T-helper 2 cell treated with Interferon-gamma antibody and Interleukin-4, amounts not matched to agents 5 μg/mL and 100 μg/mL, for 36 hours (primary cell): ENCODE measurements around the gene TBC1D12.
"Not testable (repeated sequence)": the region's sequence is repeated elsewhere in the genome, so short reads cannot be mapped to it uniquely, and the experiment has no call there.

ENCODE experiments used
- DNase-seq: peaks from one replicate; pipeline ENCODE4 v3.0.0; 2021; ENCODE audit warnings: low spot score
- H3K27ac Mint-ChIP-seq: one replicate; pipeline ENCODE4 v1.8.0; 2021; ENCODE audit warnings: mild to moderate bottlenecking, mixed read lengths
- H3K27me3 Mint-ChIP-seq: one replicate; pipeline ENCODE4 v1.8.0; 2021; ENCODE audit warnings: low read depth, mixed read lengths
- H3K36me3 Mint-ChIP-seq: one replicate; pipeline ENCODE4 v1.8.0; 2021; ENCODE audit warnings: low read depth, mixed read lengths
- H3K4me1 Mint-ChIP-seq: one replicate; pipeline ENCODE4 v1.8.0; 2021; ENCODE audit warnings: low read depth, mixed read lengths
- H3K4me3 Mint-ChIP-seq: one replicate; pipeline ENCODE4 v1.8.0; 2022; ENCODE audit warnings: mild to moderate bottlenecking, moderate library complexity, mixed read lengths
- H3K9me3 Mint-ChIP-seq: one replicate; pipeline ENCODE4 v1.8.0; 2021; ENCODE audit warnings: mixed read lengths

The TBC1D12 gene

DNA sequence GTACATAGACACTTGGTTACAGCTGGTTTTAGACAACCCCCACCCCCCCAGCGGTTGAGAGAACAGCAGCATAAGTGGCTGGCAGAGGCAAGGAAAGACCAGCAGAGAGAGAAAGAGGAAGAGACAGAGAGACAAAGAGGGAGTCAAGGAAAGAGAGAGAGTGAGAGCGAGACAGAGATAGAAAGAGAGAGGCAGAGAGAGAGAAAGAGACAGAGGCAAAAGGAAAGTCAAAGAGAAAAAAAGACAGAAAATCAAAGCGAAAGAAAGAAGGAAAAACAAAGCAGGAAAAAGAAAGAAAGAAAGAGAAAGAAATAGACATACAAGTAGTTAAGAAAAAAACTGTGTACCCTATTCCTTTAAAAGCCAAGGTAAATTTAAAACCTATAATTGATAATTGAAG, 16.6 kb upstream of the TBC1D12 start:
- not testable (repeated sequence) for H3K27me3 Mint-ChIP-seq, H3K4me1 Mint-ChIP-seq, H3K9me3 Mint-ChIP-seq, H3K36me3 Mint-ChIP-seq, H3K4me3 Mint-ChIP-seq, DNase-seq, H3K27ac Mint-ChIP-seq

DNA sequence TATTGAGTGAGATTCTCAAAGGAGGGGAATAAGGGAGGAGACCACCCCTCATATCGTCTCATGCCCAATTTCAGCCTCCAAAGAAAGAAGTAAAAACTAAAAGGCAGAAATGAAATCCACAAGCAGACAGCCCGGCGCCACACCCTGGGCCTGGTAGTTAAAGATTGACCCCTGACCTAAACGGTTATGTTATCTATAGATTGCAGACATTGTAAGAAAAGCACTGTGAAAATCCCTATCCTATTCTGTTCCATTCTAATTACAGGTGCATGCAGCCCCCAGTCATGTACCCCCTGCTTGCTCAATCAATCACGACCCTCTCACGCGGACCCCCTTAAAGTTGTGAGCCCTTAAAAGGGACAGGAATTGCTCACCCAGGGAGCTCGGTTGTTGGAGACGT, 10.2 kb upstream of the TBC1D12 start:
- not testable (repeated sequence) for H3K27ac Mint-ChIP-seq, H3K4me3 Mint-ChIP-seq, H3K36me3 Mint-ChIP-seq, DNase-seq, H3K4me1 Mint-ChIP-seq, H3K9me3 Mint-ChIP-seq
- H3K27me3 Mint-ChIP-seq, result peaks cover 14% of the 10 kb centered on the region

DNA sequence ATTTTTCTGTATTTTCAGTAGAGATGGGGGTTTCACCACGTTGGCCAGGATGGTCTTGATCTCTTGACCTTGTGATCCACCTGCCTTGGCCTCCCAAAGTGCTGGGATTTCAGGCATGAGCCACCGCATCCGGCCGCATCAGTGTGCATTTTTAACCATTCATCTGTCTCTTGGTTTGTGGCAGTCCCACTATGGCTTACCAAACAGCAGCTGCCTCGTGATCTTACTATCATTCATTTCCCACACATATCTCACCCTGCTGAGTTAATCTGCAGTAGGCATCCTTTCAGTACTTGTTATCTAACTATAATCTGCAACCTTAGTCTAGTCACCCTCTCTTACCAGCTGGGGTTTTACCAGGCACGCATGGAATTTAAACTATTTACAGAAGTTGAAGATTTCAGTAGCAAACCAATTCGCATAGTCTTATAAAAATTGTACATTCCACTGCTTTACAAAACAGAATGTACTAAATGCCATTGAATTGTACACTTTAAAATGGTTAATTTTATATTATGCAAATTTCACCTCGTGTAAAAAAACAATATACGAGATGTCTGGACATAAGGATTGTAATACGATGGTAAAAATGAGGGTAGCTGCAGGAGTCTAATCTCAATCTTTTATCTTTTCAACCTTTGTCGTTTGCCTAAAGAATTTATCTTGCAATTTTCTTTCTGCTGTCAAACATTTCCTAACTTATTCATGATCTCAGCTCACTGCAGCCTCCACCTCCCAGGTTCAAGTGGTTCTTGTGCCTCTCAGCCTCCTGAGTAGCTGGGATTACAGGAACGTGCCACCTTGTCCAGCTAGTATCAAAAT, 4.6 kb upstream of the TBC1D12 start:
- no peak for DNase-seq
- Mint-ChIP-seq H3K27ac (no peak overlapping the region), H3K4me1 (peaks cover 3% of the 10 kb centered on the region), H3K9me3 (no peaks in the 10 kb centered on the region), H3K36me3 (no peaks in the 10 kb centered on the region), H3K4me3 (no peak overlapping the region), H3K27me3 (peaks cover 30% of the 10 kb centered on the region)

DNA sequence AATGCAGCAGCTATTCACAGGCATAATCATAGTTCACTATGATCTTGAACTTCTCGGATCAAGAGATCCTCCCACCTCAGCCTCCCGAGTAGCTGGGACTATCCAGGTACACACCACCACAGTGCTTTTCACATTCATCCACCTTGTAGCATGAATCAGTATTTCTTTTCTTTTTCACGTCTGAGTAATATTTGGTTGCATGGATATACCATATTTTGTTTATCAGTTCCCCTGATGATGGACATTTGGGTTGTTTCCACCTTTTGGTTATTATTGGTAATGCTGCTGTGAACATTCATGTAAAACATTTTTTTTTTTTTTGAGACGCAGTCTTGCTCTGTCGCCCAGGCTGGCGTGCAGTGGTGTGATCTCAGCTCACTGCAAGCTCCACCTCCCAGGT, 3.6 kb upstream of the TBC1D12 start:
- no peaks in the 10 kb centered on the region for H3K9me3 Mint-ChIP-seq
- H3K4me3 Mint-ChIP-seq, result no peak overlapping the region
- no peaks in the 10 kb centered on the region for H3K36me3 Mint-ChIP-seq
- H3K4me1 Mint-ChIP-seq, result peaks cover 3% of the 10 kb centered on the region
- no peak overlapping the region for H3K27ac Mint-ChIP-seq
- peaks cover 34% of the 10 kb centered on the region for H3K27me3 Mint-ChIP-seq
- no peak for DNase-seq

DNA sequence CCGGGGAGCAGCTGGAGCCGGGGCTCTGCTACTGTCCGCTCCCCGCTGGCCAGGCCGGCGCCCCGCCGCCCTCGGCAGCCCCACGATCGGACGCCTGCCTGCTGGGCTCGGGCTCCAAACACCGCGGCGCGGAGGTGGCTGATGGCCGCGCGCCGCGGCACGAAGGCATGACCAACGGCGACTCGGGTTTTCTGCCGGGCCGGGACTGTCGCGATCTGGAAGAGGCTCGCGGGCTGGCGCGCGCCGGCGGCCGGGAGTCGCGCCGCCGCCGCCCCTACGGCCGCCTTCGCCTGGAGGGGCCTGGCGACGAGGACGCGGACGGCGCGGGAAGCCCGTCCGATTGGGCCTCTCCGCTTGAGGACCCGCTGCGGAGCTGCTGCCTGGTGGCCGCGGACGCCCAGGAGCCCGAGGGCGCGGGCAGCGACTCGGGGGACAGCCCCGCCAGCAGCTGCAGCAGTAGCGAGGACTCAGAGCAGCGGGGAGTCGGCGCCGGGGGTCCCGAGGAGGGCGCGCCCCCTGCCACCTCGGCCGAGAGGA, 570 bp downstream of the TBC1D12 start:
- Mint-ChIP-seq H3K4me1 (peaks cover 4% of the 10 kb centered on the region), H3K9me3 (no peaks in the 10 kb centered on the region), H3K27me3 (peaks cover 72% of the 10 kb centered on the region), H3K36me3 (no peaks in the 10 kb centered on the region), H3K27ac (no peak overlapping the region), H3K4me3 (no peak overlapping the region)
- peak; percentile 6 for DNase-seq

DNA sequence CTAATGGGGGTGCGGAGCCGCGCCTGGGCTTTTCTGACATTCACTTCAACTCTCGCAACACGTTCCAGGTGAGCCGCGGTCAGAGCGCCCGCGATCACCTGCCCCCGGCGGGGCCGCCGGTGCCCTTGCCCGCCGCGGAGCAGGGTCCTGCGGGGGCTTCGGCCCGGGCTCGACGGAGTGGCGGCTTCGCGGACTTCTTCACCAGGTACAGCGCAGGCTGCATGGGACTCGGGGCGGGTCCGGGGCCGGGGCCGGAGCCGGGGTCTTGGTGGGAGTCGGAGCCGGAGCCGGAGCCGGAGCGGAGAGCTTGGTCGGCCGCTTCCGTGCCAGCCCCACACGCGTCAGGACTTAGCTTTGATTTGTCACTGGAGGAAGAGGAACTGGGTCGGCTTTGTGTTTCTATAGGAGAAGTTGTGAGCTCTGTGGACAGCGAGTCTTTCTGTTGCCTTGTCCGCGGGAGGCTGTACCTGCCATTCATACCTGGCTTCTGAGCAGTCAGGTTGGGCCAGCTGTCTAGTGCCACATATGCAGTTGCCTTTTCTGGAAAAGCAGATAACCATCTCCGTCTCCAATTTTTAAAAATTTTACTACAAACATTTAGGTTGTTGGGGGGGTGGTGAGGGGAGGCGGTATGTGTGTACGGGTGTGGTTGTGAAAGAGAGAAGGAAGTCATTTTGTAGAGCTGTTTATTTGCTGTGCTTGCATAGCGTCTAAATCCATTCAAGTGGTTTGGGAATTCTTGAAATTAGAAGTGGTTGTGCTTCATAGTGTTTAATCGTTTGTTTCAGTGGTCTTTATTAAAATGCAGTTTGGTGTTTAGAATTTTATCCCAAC, 1.3 kb downstream of the TBC1D12 start:
- peaks cover 4% of the 10 kb centered on the region for H3K4me1 Mint-ChIP-seq
- H3K27ac Mint-ChIP-seq, result no peak overlapping the region
- H3K36me3 Mint-ChIP-seq, result no peaks in the 10 kb centered on the region
- no peak for DNase-seq
- H3K9me3 Mint-ChIP-seq, result no peaks in the 10 kb centered on the region
- H3K4me3 Mint-ChIP-seq, result peak overlapping the region; percentile 72
- peaks cover 72% of the 10 kb centered on the region for H3K27me3 Mint-ChIP-seq

DNA sequence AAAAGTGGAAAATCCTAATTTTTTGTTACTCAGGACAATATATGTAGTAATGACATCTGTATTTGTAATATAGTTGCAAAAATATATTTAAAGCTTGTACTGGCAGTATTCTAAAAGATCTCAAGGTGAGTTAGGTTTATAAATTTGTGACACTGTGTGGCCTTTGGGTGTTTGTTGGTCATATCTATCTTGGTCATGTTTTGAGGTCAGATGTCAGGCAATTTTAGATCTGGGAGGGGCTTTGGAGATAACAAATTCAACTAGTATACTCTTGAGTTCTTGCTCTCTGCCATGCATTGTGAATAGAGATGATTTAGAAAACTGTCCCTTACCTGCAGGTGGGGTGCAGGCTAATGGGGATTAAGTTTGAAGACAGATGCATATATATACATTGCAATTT, 3.1 kb downstream of the TBC1D12 start:
- Mint-ChIP-seq H3K27me3 (peaks cover 70% of the 10 kb centered on the region), H3K9me3 (no peaks in the 10 kb centered on the region), H3K27ac (no peak overlapping the region), H3K4me3 (no peak overlapping the region), H3K36me3 (no peaks in the 10 kb centered on the region), H3K4me1 (peaks cover 4% of the 10 kb centered on the region)
- no peak for DNase-seq

DNA sequence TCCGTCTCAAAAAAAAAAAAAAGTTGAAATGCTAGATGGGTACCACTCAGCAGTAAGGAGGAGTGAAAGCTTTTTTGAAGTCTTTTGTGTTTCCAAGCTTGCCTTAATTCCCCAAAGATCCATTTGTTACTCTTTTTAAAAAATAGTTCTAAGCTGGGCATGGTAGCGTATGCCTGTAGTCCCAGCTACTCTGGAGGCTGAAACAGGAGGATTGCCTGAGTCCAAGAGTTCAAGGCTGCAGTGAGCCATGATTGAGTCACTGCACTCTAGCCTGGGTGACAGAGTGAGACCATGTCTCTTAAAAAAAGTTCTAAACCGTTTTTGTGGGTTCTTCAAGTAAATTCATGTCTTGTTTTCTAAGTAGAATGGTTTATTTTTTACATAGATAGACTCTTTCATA, 5.3 kb downstream of the TBC1D12 start:
- DNase-seq, result no peak
- no peak overlapping the region for H3K27ac Mint-ChIP-seq
- H3K9me3 Mint-ChIP-seq, result no peaks in the 10 kb centered on the region
- H3K36me3 Mint-ChIP-seq, result no peaks in the 10 kb centered on the region
- peaks cover 69% of the 10 kb centered on the region for H3K27me3 Mint-ChIP-seq
- peaks cover 2% of the 10 kb centered on the region for H3K4me1 Mint-ChIP-seq
- no peak overlapping the region for H3K4me3 Mint-ChIP-seq

DNA sequence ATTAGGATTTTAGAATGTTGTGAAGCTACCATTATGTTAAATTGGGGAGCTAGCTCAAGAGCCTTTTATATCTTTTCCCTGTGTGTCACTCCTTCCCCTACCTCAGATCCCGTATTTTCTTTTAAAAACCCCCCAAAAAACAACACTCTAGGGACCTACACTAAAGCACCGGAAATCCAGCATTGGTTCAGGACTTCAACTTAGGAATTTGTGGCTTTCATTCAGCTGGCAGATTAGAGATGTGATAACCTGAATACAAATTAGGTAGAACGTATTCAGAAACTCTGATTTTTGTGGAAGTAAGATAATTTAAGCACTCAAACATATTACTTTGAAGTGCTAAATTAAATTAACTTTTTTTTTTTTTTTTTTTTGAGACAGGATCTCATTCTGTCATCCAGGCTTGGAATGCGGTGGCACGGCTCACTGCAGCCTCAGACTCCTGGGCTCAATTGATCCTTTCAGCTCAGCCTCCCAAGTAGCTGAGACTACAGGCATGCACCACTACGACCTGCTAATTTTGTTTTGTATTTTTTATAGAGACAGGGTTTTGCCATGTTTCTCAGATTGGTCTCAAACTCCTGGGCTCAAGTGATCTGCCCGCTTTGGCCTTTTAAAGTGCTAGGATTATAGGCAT, 6.8 kb downstream of the TBC1D12 start:
- no peaks in the 10 kb centered on the region for H3K36me3 Mint-ChIP-seq
- H3K27me3 Mint-ChIP-seq, result peaks cover 68% of the 10 kb centered on the region
- DNase-seq, result no peak
- H3K4me3 Mint-ChIP-seq, result no peak overlapping the region
- no peaks in the 10 kb centered on the region for H3K9me3 Mint-ChIP-seq
- H3K4me1 Mint-ChIP-seq, result no peaks in the 10 kb centered on the region
- no peak overlapping the region for H3K27ac Mint-ChIP-seq

DNA sequence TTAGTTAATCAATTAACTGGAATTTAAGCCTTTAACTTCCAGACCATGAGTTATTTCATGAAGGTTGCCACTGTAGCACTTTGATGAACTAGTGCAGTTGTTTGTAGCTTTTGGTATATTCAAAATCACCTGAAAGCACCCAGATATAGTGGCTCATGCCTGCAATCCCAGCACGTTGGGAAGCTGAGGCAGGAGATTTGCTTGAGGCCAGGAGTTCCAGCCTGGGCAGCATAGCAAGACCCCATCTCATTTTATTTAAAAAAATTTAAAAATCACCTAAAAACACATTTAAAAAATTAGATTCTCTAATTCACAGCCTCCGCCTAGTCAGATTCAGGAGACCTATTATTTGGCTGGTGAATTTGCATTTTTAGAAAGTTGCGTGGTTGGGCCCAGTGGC, 9.0 kb downstream of the TBC1D12 start:
- H3K9me3 Mint-ChIP-seq, result no peaks in the 10 kb centered on the region
- H3K27me3 Mint-ChIP-seq, result peaks cover 50% of the 10 kb centered on the region
- H3K4me1 Mint-ChIP-seq, result no peaks in the 10 kb centered on the region
- no peak for DNase-seq
- no peak overlapping the region for H3K27ac Mint-ChIP-seq
- no peak overlapping the region for H3K4me3 Mint-ChIP-seq
- no peaks in the 10 kb centered on the region for H3K36me3 Mint-ChIP-seq

DNA sequence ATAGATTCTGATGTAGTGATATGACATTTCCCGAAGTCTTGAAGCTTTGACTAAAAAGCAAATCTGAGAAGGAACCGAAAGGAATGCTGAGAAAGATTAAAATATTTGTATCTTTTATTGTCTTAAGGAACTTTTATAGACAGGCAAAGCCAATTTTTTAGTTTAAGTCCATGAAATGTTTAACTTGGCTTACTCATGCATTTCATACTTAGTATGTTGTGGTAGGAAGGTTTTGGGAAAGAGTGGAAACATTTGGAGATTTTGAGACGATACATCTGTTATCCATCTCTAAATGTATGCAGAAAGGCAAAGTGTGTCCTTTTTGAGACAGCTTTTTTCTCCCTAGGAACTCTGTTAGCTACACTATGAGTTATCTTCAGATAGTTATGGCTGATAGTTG, 10.1 kb downstream of the TBC1D12 start:
- no peak for DNase-seq
- Mint-ChIP-seq H3K27me3 (peaks cover 39% of the 10 kb centered on the region), H3K36me3 (no peaks in the 10 kb centered on the region), H3K9me3 (no peaks in the 10 kb centered on the region), H3K27ac (no peak overlapping the region), H3K4me3 (no peak overlapping the region), H3K4me1 (no peaks in the 10 kb centered on the region)

DNA sequence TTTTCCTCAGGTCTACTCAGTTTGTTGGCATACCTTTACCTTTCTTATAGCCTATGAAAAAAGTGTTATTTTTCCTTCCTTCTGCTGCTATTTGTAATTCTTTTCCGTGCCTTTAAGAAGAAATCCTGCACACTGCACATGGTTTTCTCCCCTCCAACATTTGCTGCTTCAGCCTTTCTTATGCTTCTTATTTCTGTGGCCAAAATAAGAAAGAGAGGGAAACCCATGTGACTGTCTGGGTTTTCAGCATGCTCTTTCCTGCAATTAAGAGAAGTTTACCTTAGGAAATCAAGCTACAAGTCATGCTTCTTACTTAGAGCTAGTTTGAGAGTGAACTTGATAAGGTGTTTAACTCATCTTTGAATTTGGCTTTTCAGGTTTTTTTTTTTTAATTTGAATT, 11.0 kb downstream of the TBC1D12 start:
- H3K4me1 Mint-ChIP-seq, result no peaks in the 10 kb centered on the region

DNA sequence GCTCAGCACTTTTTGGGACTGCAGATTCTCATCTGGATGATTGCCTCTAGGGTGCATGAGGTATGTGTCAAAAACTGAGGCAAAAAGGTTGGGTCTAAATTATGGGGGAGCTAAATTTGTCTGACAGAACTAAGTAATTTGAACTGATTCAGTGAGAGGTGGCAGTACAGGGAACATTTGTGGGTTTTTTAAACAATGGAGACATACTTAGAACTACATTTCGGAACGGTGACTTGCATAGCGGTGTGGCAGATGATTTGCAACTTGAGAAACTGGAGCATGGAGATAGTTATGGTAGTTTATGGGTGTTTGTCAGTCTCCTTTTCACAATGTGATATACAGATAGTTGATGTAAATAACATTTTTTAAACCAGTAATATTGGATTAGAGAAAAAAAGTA, 14.6 kb downstream of the TBC1D12 start:
- no peak overlapping the region for H3K27ac Mint-ChIP-seq
- no peak overlapping the region for H3K4me3 Mint-ChIP-seq
- no peak for DNase-seq
- no peaks in the 10 kb centered on the region for H3K36me3 Mint-ChIP-seq
- H3K4me1 Mint-ChIP-seq, result no peaks in the 10 kb centered on the region
- H3K9me3 Mint-ChIP-seq, result no peaks in the 10 kb centered on the region
- H3K27me3 Mint-ChIP-seq, result peaks cover 23% of the 10 kb centered on the region

More for the DNA sequence above, 11.0 kb downstream of the TBC1D12 start:
- Mint-ChIP-seq H3K27me3 (peaks cover 33% of the 10 kb centered on the region), H3K36me3 (no peaks in the 10 kb centered on the region), H3K4me3 (no peak overlapping the region), H3K9me3 (no peaks in the 10 kb centered on the region), H3K27ac (no peak overlapping the region)
- no peak for DNase-seq

DNA sequence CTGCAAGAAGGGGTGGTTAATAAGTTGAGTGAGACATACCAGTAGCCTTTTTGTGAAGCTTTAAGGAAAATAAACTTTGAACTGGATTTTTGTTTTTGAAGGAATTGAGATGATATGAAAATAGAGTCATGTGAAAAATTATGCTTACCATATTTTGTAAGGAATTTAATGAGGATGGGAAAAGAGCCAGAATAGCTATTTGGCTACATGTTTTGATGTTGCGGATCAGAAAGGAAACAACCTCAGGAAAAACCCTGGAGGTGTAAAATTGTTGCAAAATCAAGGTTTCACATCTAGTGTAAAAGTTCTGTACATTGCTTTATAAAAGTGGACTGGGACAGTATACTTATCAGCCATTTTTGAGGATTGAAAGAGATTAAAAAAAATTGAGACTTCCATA, 15.0 kb downstream of the TBC1D12 start:
- Mint-ChIP-seq H3K36me3 (no peaks in the 10 kb centered on the region), H3K9me3 (no peaks in the 10 kb centered on the region), H3K27me3 (peaks cover 19% of the 10 kb centered on the region), H3K4me1 (no peaks in the 10 kb centered on the region), H3K4me3 (no peak overlapping the region), H3K27ac (no peak overlapping the region)
- DNase-seq, result no peak
